HEK293 (cell line): ENCODE measurements around the gene ATE1.
A peak's percentile ranks its signal among the peaks of the same experiment; 100 is the strongest.

ENCODE experiments used
- BCL11B ChIP-seq: fragments of 450-650 bp; formaldehyde crosslinking; IDR thresholded peaks from 2 replicates; pipeline ENCODE4 v1.5.1; 2016; ENCODE audit warnings: low read depth, missing biosample characterization, missing genetic modification characterization
- EGR2 ChIP-seq: fragments of 450-650 bp; formaldehyde crosslinking; IDR thresholded peaks from 2 replicates; pipeline ENCODE4 v1.5.1; 2016; ENCODE audit warnings: low read depth, missing biosample characterization, missing genetic modification characterization
- GFI1B ChIP-seq: fragments of 450-650 bp; formaldehyde crosslinking; IDR thresholded peaks from 2 replicates; pipeline ENCODE4 v1.5.1; 2016; ENCODE audit warnings: missing biosample characterization, missing genetic modification characterization
- GLIS1 ChIP-seq: fragments of 450-650 bp; formaldehyde crosslinking; IDR thresholded peaks from 2 replicates; pipeline ENCODE4 v1.5.1; 2016; ENCODE audit warnings: missing biosample characterization, missing genetic modification characterization
- HIC1 ChIP-seq: fragments of 450-650 bp; formaldehyde crosslinking; IDR thresholded peaks from 2 replicates; pipeline ENCODE4 v1.5.1; 2016; ENCODE audit warnings: missing biosample characterization, missing genetic modification characterization
- HOXD13 ChIP-seq: sonication (generic); formaldehyde crosslinking; IDR thresholded peaks from 2 replicates; pipeline ENCODE4 v1.8.0; 2022; ENCODE audit warnings: missing genetic modification reagents, borderline replicate concordance
- IKZF3 ChIP-seq: fragments of 450-650 bp; IDR thresholded peaks from 2 replicates; pipeline ENCODE4 v1.5.0; 2018; ENCODE audit warnings: missing biosample characterization, mild to moderate bottlenecking, missing genetic modification characterization, moderate library complexity
- INSM2 ChIP-seq: fragments of 450-650 bp; formaldehyde crosslinking; IDR thresholded peaks from 2 replicates; pipeline ENCODE4 v1.5.1; 2016; ENCODE audit warnings: missing biosample characterization, missing genetic modification characterization
- KLF10 ChIP-seq: fragments of 450-650 bp; IDR thresholded peaks from 2 replicates; pipeline ENCODE4 v1.5.1; 2018; ENCODE audit warnings: missing biosample characterization, mild to moderate bottlenecking, missing genetic modification characterization
- KLF8 ChIP-seq: fragments of 450-650 bp; formaldehyde crosslinking; IDR thresholded peaks from 2 replicates; pipeline ENCODE4 v1.5.1; 2016; ENCODE audit warnings: missing biosample characterization, missing genetic modification characterization
- MEIS1 ChIP-seq: sonication (generic); formaldehyde crosslinking; IDR thresholded peaks from 2 replicates; pipeline ENCODE4 v1.8.1; 2022; ENCODE audit warnings: missing genetic modification reagents, mild to moderate bottlenecking, borderline replicate concordance
- MYNN ChIP-seq: fragments of 450-650 bp; formaldehyde crosslinking; IDR thresholded peaks from 2 replicates; pipeline ENCODE4 v1.5.1; 2016; ENCODE audit warnings: missing biosample characterization, missing genetic modification characterization, borderline replicate concordance
- MZF1 ChIP-seq: fragments of 450-650 bp; formaldehyde crosslinking; IDR thresholded peaks from 2 replicates; pipeline ENCODE4 v1.5.1; 2017; ENCODE audit warnings: missing biosample characterization, missing genetic modification characterization, borderline replicate concordance
- OVOL3 ChIP-seq: fragments of 450-650 bp; formaldehyde crosslinking; IDR thresholded peaks from 2 replicates; pipeline ENCODE4 v1.5.1; 2016; ENCODE audit warnings: missing biosample characterization, missing genetic modification characterization
- SCRT2 ChIP-seq: fragments of 450-650 bp; formaldehyde crosslinking; IDR thresholded peaks from 2 replicates; pipeline ENCODE4 v1.5.1; 2016; ENCODE audit warnings: missing biosample characterization, missing genetic modification characterization
- TRIM28 ChIP-seq: IDR thresholded peaks from 2 replicates; pipeline ENCODE4 v1.6.1; 2011; ENCODE audit warnings: low read length, control low read depth, borderline replicate concordance
- WT1 ChIP-seq: fragments of 450-650 bp; formaldehyde crosslinking; IDR thresholded peaks from 2 replicates; pipeline ENCODE4 v1.5.1; 2016; ENCODE audit warnings: missing biosample characterization, missing genetic modification characterization
- ZBTB44 ChIP-seq: fragments of 450-650 bp; IDR thresholded peaks from 2 replicates; pipeline ENCODE4 v1.5.1; 2018; ENCODE audit warnings: missing biosample characterization, mild to moderate bottlenecking, missing genetic modification characterization
- ZNF169 ChIP-seq: fragments of 450-650 bp; formaldehyde crosslinking; IDR thresholded peaks from 2 replicates; pipeline ENCODE4 v1.5.1; 2016; ENCODE audit warnings: missing biosample characterization, missing genetic modification characterization
- ZNF2 ChIP-seq: fragments of 450-650 bp; formaldehyde crosslinking; IDR thresholded peaks from 2 replicates; pipeline ENCODE4 v1.5.1; 2016; ENCODE audit warnings: missing biosample characterization, missing genetic modification characterization
- ZNF221 ChIP-seq: fragments of 450-650 bp; formaldehyde crosslinking; IDR thresholded peaks from 2 replicates; pipeline ENCODE4 v1.5.1; 2017; ENCODE audit warnings: missing biosample characterization, missing genetic modification characterization, borderline replicate concordance
- ZNF23 ChIP-seq: fragments of 450-650 bp; formaldehyde crosslinking; IDR thresholded peaks from 2 replicates; pipeline ENCODE4 v1.5.1; 2016; ENCODE audit warnings: missing biosample characterization, missing genetic modification characterization, borderline replicate concordance
- ZNF274 ChIP-seq, 2 experiments: fragments of 200-500 bp in 1 of 2; fragments of 450-650 bp in 1 of 2; sonication (Bioruptor generic) in 1 of 2; formaldehyde crosslinking in 1 of 2; IDR thresholded peaks; 2 replicates each; pipeline versions ENCODE4 v1.5.1 to v1.6.1; 2014 to 2016; ENCODE audit warnings: borderline replicate concordance in 1 of 2, inconsistent platforms in 1 of 2, low read length in 1 of 2, missing biosample characterization in 1 of 2, missing genetic modification characterization in 1 of 2
- ZNF362 ChIP-seq: fragments of 450-650 bp; formaldehyde crosslinking; IDR thresholded peaks from 2 replicates; pipeline ENCODE4 v1.5.1; 2016; ENCODE audit warnings: missing biosample characterization, missing genetic modification characterization
- ZNF426 ChIP-seq: fragments of 450-650 bp; formaldehyde crosslinking; IDR thresholded peaks from 2 replicates; pipeline ENCODE4 v1.5.1; 2017; ENCODE audit warnings: missing biosample characterization, missing genetic modification characterization, mild to moderate bottlenecking, inconsistent platforms, moderate library complexity
- ZNF521 ChIP-seq: fragments of 450-650 bp; formaldehyde crosslinking; IDR thresholded peaks from 2 replicates; pipeline ENCODE4 v1.5.1; 2017; ENCODE audit warnings: missing biosample characterization, mild to moderate bottlenecking, missing genetic modification characterization
- ZNF548 ChIP-seq: fragments of 450-650 bp; formaldehyde crosslinking; IDR thresholded peaks from 2 replicates; pipeline ENCODE4 v1.5.1; 2016; ENCODE audit warnings: missing biosample characterization, missing genetic modification characterization
- ZNF561 ChIP-seq: fragments of 450-650 bp; IDR thresholded peaks from 2 replicates; pipeline ENCODE4 v1.5.1; 2018; ENCODE audit warnings: missing biosample characterization, missing genetic modification characterization, borderline replicate concordance
- ZNF596 ChIP-seq: fragments of 450-650 bp; IDR thresholded peaks from 2 replicates; pipeline ENCODE4 v1.5.0; 2018; ENCODE audit warnings: missing biosample characterization, mild to moderate bottlenecking, missing genetic modification characterization, moderate library complexity
- ZNF629 ChIP-seq: fragments of 450-650 bp; formaldehyde crosslinking; IDR thresholded peaks from 2 replicates; pipeline ENCODE4 v1.5.1; 2017; ENCODE audit warnings: missing biosample characterization, missing genetic modification characterization
- ZNF654 ChIP-seq: fragments of 450-650 bp; formaldehyde crosslinking; IDR thresholded peaks from 2 replicates; pipeline ENCODE4 v1.5.1; 2016; ENCODE audit warnings: low read depth, missing biosample characterization, missing genetic modification characterization
- ZNF692 ChIP-seq: fragments of 450-650 bp; formaldehyde crosslinking; IDR thresholded peaks from 2 replicates; pipeline ENCODE4 v1.5.1; 2016; ENCODE audit warnings: missing biosample characterization, missing genetic modification characterization
- ZNF76 ChIP-seq: fragments of 450-650 bp; formaldehyde crosslinking; IDR thresholded peaks from 2 replicates; pipeline ENCODE4; 2016; ENCODE audit warnings: low read depth, missing biosample characterization, missing genetic modification characterization, borderline replicate concordance
- ZSCAN30 ChIP-seq: fragments of 450-650 bp; IDR thresholded peaks from 2 replicates; pipeline ENCODE4 v1.5.1; 2018; ENCODE audit warnings: missing biosample characterization, mild to moderate bottlenecking, missing genetic modification characterization, moderate library complexity

Gene ATE1

GRCh38 chr10:121819049-121819448, 108.8 kb downstream of the ATE1 start (continued):
- TF ChIP-seq EGR2 (no peak), MYNN (tag by site-specific recombination) (no peak), ZNF426 (tag by site-specific recombination) (no peak), HIC1 (tag by site-specific recombination) (peak; percentile 93), ZNF692 (tag by site-specific recombination) (no peak), GFI1B (tag by site-specific recombination) (peak; percentile 86), KLF8 (tag by site-specific recombination) (peak; percentile 86), BCL11B (tag by site-specific recombination) (peak; percentile 94), ZNF2 (peak; percentile 80), MZF1 (tag by site-specific recombination) (peak; percentile 87), OVOL3 (peak; percentile 98), ZNF169 (tag by site-specific recombination) (no peak), ZNF596 (tag by site-specific recombination) (peak; percentile 84), ZNF23 (no peak), TRIM28 (peak; percentile 55; the same call in 1 of the 2 replicates), ZNF521 (no peak), ZNF548 (tag by site-specific recombination) (no peak), GLIS1 (peak; percentile 77), IKZF3 (peak; percentile 93), KLF10 (peak; percentile 84), SCRT2 (tag by site-specific recombination) (peak; percentile 33; the same call in 1 of the 2 replicates), ZNF362 (tag by site-specific recombination) (no peak), ZNF629 (peak; percentile 81), INSM2 (tag by site-specific recombination) (peak; percentile 92), ZNF76 (tag by site-specific recombination) (0 out of 2 replicates have a peak, but pooled peaks have one; percentile 21), MEIS1 (CRISPR knock-in tag) (no peak), WT1 (tag by site-specific recombination) (peak; percentile 98), ZNF274 (IDR thresholded peaks at IDR 0.05; ENCODE audit: low read length) (no peak), ZNF274 (tag by site-specific recombination; IDR thresholded peaks at IDR 0.05; ENCODE audit: borderline replicate concordance) (no peak), ZNF221 (tag by site-specific recombination) (no peak), HOXD13 (peak; percentile 77; the same call in 1 of the 2 replicates), ZSCAN30 (peak; percentile 97), ZNF654 (0 out of 2 replicates have a peak, but pooled peaks have one; percentile 3), ZBTB44 (peak; percentile 100), ZNF561 (tag by site-specific recombination) (peak; percentile 90)
